ENCODE data around the gene CALHM2. TPM values are rescaled to one million over a fixed set of nuclear protein-coding genes. Genes with fewer than 3 reads are reported as not detected.

CALHM2 gene
- total RNA-seq, 4 donors from 2014 or later: 63.5 to 113 (median 74.9) TPM

GRCh38 chr10:103466734-103467133, 14.6 kb upstream of the CALHM2 start:
- ATAC-seq (ENCODE audit: low FRiP score): no peak

GRCh38 chr10:103465411-103466179, 13.4 kb upstream of the CALHM2 start:
- DNase-seq (ENCODE audit: low spot score) (no peak), ATAC-seq (ENCODE audit: low FRiP score) (no peak)
- TF ChIP-seq, protein P1, sequence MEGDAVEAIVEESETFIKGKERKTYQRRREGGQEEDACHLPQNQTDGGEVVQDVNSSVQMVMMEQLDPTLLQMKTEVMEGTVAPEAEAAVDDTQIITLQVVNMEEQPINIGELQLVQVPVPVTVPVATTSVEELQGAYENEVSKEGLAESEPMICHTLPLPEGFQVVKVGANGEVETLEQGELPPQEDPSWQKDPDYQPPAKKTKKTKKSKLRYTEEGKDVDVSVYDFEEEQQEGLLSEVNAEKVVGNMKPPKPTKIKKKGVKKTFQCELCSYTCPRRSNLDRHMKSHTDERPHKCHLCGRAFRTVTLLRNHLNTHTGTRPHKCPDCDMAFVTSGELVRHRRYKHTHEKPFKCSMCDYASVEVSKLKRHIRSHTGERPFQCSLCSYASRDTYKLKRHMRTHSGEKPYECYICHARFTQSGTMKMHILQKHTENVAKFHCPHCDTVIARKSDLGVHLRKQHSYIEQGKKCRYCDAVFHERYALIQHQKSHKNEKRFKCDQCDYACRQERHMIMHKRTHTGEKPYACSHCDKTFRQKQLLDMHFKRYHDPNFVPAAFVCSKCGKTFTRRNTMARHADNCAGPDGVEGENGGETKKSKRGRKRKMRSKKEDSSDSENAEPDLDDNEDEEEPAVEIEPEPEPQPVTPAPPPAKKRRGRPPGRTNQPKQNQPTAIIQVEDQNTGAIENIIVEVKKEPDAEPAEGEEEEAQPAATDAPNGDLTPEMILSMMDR (IDR thresholded peaks at IDR 0.05): no peak

More at GRCh38 chr10:103466734-103467133, 14.6 kb upstream of the CALHM2 start:
- TF ChIP-seq, protein P1 (IDR thresholded peaks at IDR 0.05): no peak
- no peak for DNase-seq (ENCODE audit: low spot score)

- TF ChIP-seq, protein P1 (IDR thresholded peaks at IDR 0.05): no peak
- DNase-seq (ENCODE audit: low spot score) (no peak), ATAC-seq (ENCODE audit: low FRiP score) (no peak)
These were observed 11.3 kb upstream of the CALHM2 start for GRCh38 chr10:103463499-103463898.

DNA sequence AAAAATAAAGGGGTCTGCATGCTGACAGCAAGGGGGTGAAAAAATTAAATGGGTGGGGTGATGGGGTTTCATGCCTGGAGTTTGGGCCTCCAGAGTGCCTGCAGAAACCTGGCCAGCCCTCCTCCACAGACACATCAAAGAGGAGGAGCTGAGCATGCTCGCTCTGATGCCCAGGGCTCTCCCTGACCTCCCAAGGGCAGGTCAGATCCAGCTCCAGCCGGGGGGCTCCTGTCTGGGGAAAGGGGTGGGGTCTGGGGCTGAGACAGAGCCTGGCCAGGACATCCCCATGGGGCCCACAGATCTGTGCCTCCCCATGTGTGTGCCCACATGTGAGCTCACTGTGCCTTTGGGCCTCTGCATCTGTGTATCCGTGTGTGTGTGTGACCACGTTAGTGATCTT, 7.4 kb upstream of the CALHM2 start:
- ATAC-seq (ENCODE audit: low FRiP score) (no peak), DNase-seq (ENCODE audit: low spot score) (no peak)
- TF ChIP-seq, protein P1 (IDR thresholded peaks at IDR 0.05): no peak

- TF ChIP-seq, protein P1 (IDR thresholded peaks at IDR 0.05): no peak
These were observed 6.5 kb upstream of the CALHM2 start, which contains the start of gene CALHM1 for GRCh38 chr10:103458720-103459119. Gene CALHM1 (minus strand): TSS chr10:103458900. CDS start chr10:103458751, 149 bp downstream.

DNA sequence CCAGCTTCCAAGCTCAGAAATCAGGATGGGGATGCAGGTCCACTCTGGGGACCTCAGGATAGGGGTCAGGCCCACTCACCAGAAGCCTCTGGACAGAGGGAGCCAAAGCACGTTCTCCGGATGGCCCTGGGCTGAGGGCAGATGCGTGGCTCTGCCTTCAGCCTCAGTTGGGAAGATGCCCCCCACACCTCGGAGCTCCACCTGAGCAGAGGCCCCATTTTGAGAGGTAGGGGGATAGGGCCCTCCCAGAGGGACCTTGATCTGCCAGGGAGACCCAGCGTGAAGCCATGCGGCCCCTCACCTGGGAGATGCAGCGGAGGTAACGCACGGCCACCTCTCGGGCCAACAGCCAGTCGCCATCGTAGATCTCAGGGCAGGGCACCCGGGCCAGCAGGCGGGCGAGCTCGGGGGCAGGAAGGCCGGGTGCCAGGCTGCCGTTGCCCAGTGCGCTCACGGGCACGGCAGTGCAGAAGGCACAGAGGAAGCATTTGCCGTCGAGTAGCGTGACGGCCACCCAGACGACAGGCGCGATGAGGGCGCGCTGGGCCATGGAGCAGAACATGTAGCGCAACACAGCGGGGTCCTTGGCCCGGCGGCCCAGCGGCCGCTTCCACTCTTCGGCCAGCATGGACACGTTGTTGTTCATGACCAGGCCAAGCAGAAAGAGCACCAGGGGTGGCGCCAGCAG, 5.9 kb upstream of the CALHM2 start:
- no peak for DNase-seq (ENCODE audit: low spot score)
- TF ChIP-seq, protein P1 (IDR thresholded peaks at IDR 0.05): no peak
- no peak for ATAC-seq (ENCODE audit: low FRiP score)

More at GRCh38 chr10:103458720-103459119, 6.5 kb upstream of the CALHM2 start, which contains the start of gene CALHM1:
- ATAC-seq (ENCODE audit: low FRiP score) (no peak), DNase-seq (ENCODE audit: low spot score) (no peak)
